KMS-11 (cell line): ENCODE data around the gene ABCC6.

Experiments
- H2AFZ ChIP-seq: fragments of 200-600 bp; sonication (generic); 2 replicates; pipeline ENCODE4 v1.6.1; 2016; ENCODE audit warnings: antibody characterized with exemption, mixed run types, low read depth
- H3K27ac ChIP-seq: fragments of 200-600 bp; sonication (generic); 2 replicates; pipeline ENCODE4 v1.6.1; 2016; ENCODE audit warnings: mild to moderate bottlenecking, mixed run types
- H3K27me3 ChIP-seq: fragments of 200-600 bp; sonication (generic); 2 replicates; pipeline ENCODE4 v1.6.1; 2017; ENCODE audit warnings: mild to moderate bottlenecking, low read depth, mixed run types, moderate library complexity; ENCODE audit not compliant: insufficient read depth
- H3K36me3 ChIP-seq: fragments of 200-600 bp; sonication (generic); 2 replicates; pipeline ENCODE4 v1.6.1; 2017; ENCODE audit warnings: mild to moderate bottlenecking, mixed run types; ENCODE audit not compliant: insufficient read depth
- H3K4me1 ChIP-seq: fragments of 200-600 bp; sonication (generic); 2 replicates; pipeline ENCODE4 v1.6.1; 2016; ENCODE audit warnings: mild to moderate bottlenecking, low read depth, mixed run types; ENCODE audit not compliant: poor library complexity, severe bottlenecking
- H3K4me2 ChIP-seq: fragments of 200-600 bp; sonication (generic); 2 replicates; pipeline ENCODE4 v1.7.0; 2016; ENCODE audit warnings: mild to moderate bottlenecking, mixed run types
- H3K4me3 ChIP-seq: fragments of 200-600 bp; sonication (generic); IDR thresholded peaks from 2 replicates; pipeline ENCODE4 v1.6.1; 2017; ENCODE audit warnings: low read depth, low read length, mixed read lengths; ENCODE audit not compliant: insufficient read depth
- H3K79me2 ChIP-seq: fragments of 200-600 bp; sonication (generic); 2 replicates; pipeline ENCODE4 v1.6.1; 2016; ENCODE audit warnings: low read depth, mixed run types; ENCODE audit not compliant: insufficient read depth
- H3K9ac ChIP-seq: fragments of 200-600 bp; sonication (generic); 2 replicates; pipeline ENCODE4 v1.6.1; 2016; ENCODE audit warnings: mild to moderate bottlenecking, mixed run types
- H4K20me1 ChIP-seq: fragments of 200-600 bp; sonication (generic); 2 replicates; pipeline ENCODE4 v1.6.1; 2016; ENCODE audit warnings: mild to moderate bottlenecking, mixed run types; ENCODE audit not compliant: insufficient read depth
- TF ChIP-seq, protein P1 (sequence below): fragments of 200-600 bp; sonication (generic); conservative IDR thresholded peaks from 2 replicates; pipeline ENCODE4 v1.6.1; 2017; ENCODE audit warnings: low read depth, mild to moderate bottlenecking, antibody characterized with exemption, low read length, moderate library complexity, mixed read lengths

ABCC6 gene

DNA sequence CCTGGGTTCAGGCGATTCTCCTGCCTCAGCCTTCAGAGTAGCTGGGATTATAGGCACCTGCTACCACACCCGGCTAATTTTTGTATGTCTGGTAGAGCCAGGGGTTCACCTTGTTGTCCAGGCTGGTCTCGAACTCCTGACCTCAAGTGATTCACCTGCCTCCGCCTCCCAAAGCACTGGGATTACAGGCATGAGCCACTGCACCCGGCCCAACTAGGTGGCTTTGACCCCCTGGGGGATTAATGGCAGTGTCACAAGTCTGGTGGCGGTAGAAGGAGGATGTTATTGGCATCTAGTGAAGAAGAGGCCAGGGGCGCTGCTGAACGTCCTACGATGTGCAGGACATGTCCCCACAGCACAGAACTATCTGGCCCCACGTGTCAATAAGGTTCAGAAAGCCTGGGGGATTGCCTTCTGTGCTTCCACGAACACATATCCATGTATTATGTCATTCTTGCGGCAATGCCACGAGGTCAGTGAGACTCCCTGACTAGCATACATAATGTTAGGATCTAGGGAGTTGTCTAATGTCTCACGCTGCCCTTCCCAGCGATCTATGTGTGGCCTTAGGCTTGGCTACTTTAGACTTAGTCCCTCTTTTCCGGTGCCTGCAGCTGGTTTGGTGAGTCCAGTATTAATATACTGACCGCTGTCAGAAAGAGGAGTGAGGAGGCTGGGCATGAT is 75.8 kb downstream of the ABCC6 start:
- TF ChIP-seq, protein P1, sequence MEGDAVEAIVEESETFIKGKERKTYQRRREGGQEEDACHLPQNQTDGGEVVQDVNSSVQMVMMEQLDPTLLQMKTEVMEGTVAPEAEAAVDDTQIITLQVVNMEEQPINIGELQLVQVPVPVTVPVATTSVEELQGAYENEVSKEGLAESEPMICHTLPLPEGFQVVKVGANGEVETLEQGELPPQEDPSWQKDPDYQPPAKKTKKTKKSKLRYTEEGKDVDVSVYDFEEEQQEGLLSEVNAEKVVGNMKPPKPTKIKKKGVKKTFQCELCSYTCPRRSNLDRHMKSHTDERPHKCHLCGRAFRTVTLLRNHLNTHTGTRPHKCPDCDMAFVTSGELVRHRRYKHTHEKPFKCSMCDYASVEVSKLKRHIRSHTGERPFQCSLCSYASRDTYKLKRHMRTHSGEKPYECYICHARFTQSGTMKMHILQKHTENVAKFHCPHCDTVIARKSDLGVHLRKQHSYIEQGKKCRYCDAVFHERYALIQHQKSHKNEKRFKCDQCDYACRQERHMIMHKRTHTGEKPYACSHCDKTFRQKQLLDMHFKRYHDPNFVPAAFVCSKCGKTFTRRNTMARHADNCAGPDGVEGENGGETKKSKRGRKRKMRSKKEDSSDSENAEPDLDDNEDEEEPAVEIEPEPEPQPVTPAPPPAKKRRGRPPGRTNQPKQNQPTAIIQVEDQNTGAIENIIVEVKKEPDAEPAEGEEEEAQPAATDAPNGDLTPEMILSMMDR, result no peak
- no peak overlapping the region for H3K27ac ChIP-seq
- H3K4me1 ChIP-seq, result no peaks in the 10 kb centered on the region
- no peak overlapping the region for H3K4me2 ChIP-seq
- no peaks in the 10 kb centered on the region for H3K36me3 ChIP-seq
- H3K9ac ChIP-seq, result no peak overlapping the region
- H3K79me2 ChIP-seq, result no peaks in the 10 kb centered on the region
- H3K27me3 ChIP-seq, result no peaks in the 10 kb centered on the region
- H4K20me1 ChIP-seq, result no peaks in the 10 kb centered on the region
- no peak overlapping the region for H3K4me3 ChIP-seq
- no peak overlapping the region for H2AFZ ChIP-seq

DNA sequence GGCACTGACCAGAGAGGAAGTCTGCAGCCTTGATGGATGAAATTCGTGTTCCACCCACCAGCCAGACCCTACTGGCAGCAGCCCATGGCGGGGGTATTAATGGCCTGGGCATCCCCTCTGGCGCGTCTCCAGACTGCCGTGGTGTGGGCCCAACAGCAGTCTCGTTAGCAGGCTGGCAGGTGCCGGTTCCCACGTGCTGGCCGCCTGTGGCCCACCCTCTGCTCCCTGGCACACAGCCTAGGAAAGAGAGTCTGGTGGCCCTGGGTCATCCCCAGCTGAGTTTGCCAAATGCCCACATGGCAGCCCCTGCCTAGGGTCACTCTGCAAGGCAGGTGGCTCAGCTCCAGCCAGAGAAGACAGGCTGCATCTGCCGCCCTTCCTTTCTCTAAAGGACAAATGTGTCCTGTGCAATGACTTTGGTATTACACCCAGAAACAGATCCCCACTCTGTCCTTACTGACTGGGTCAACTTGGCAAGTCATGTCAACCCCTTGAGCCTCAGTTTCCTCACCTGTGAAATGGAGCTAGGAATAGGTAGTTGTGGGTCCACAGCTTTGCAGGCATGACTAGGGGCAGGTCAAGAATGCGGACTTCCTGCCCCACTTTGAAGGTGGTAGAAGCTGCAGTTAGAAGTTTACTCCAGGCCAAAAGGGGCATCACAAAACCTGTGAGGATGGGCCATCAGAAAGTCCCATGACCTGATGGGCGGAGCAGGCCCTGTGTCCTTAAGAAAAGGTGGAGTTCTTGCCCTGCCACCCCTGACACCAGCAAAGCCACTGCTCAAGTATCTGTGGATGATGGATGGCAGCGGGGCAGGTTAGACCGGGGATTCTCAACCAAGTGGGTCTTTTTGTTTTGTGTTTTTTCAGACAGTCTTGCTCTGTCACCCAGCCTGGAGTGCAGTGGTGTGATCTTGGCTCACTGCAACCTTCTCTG is 76.6 kb downstream of the ABCC6 start:
- Histone ChIP-seq H3K27me3 (no peaks in the 10 kb centered on the region), H3K79me2 (no peaks in the 10 kb centered on the region), H3K36me3 (no peaks in the 10 kb centered on the region), H3K9ac (no peak overlapping the region), H3K4me3 (no peak overlapping the region), H4K20me1 (no peaks in the 10 kb centered on the region), H3K4me1 (no peaks in the 10 kb centered on the region), H3K4me2 (no peak overlapping the region), H3K27ac (no peak overlapping the region), H2AFZ (no peak overlapping the region)
- TF ChIP-seq, protein P1, result no peak

DNA sequence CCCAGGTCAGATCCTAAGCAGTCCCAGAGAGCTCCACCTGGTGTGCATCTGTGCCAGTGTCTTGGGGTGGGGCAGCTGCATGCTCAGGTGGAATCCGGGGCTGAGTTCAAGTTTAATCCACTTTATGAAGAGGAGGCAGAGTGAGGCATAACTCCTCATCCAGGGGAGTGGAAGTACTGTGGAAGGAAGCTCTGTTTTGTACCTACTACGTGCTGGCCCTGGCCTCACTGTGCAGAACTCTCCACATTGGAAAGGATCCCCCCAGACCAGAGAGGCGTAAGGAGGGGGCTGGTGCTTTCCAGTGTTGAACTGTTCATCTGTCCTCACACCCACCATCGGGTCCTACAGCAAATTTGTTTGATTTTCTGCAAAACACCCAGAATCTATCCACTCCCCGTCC is 78.0 kb downstream of the ABCC6 start:
- H4K20me1 ChIP-seq, result no peaks in the 10 kb centered on the region
- TF ChIP-seq, protein P1, result no peak
- no peak overlapping the region for H3K4me3 ChIP-seq
- H3K36me3 ChIP-seq, result no peaks in the 10 kb centered on the region; the same call in 1 of the 2 replicates
- no peak overlapping the region for H2AFZ ChIP-seq
- no peaks in the 10 kb centered on the region for H3K4me1 ChIP-seq
- no peaks in the 10 kb centered on the region for H3K27me3 ChIP-seq
- no peak overlapping the region for H3K9ac ChIP-seq
- H3K79me2 ChIP-seq, result no peaks in the 10 kb centered on the region
- no peak overlapping the region for H3K4me2 ChIP-seq
- no peak overlapping the region for H3K27ac ChIP-seq

DNA sequence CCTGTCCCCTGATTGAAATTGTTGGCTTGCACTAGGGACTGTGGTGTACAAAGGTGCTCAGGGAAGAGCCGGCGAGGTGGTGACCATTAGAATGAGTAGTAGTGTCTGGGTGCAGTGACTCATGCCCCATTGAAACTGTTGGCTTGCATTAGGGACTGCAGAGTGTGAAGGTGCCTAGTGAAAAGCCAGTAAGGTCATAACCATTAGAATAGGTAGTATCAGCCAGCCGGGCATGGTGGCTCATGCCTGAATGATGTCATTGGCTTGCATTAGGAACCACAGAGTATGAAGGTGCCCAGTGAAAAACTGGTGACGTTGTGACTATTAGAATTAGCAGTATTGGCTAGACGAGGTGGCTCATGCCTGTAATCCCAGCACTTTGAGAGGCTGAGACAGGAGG is 78.9 kb downstream of the ABCC6 start:
- Histone ChIP-seq H3K27ac (no peak overlapping the region), H3K4me1 (no peaks in the 10 kb centered on the region), H3K79me2 (no peaks in the 10 kb centered on the region), H4K20me1 (no peaks in the 10 kb centered on the region), H3K4me2 (no peak overlapping the region), H3K4me3 (no peak overlapping the region), H2AFZ (no peak overlapping the region), H3K27me3 (no peaks in the 10 kb centered on the region), H3K9ac (no peak overlapping the region), H3K36me3 (no peaks in the 10 kb centered on the region; the same call in 1 of the 2 replicates)
- TF ChIP-seq, protein P1, result no peak
